AG10803 (cell line): ENCODE results near the gene TTYH3.

ENCODE experiments used
- DNase-seq: peaks from one replicate; pipeline ENCODE4 v3.0.0; 2010; ENCODE audit warnings: low read depth
- H3K4me3 ChIP-seq: 2 replicates; pipeline ENCODE4 v1.5.1; 2011; ENCODE audit warnings: mild to moderate bottlenecking, low read length, control low read depth
- TF ChIP-seq, protein P1 (sequence below): conservative IDR thresholded peaks from 2 replicates; pipeline ENCODE4 v1.5.1; 2011; ENCODE audit warnings: mild to moderate bottlenecking, low read length, control low read depth, inconsistent platforms

Gene TTYH3

DNA sequence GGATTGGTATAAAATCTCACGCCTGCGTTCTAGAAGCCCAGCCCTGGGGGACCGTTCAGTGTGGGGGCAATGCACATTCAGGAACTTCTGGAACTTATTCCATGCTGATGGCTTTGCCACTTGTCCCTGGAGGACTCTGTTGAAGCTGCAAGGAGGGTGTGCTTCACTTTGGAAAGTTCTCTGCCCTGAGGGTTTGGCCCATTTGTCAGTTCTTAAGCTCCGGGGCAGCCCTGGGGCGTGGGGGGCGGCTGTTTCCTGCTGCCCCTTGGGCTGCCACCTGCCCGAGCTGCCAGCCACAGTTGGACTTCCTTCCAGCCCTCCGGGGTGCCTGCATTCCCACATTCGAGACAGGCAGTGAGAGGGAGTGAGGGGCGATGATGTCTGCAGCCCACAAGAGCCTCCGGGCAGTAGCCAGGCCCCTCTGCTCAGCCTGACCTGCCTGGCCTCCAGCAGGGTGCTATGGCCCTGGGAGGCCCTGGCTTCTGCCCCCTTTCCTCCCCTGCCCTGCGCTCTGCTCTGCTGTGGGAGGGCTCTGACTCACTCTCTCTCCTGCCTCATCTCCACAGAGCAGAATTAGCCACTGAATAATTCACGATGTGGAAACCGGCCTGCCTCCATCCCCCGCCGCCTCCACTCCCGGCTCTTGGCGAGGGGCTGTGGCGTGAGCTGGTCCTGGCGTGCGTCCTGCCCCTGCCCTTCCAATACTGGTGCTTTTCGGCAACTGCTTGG is 1.9 kb downstream of the TTYH3 start:
- DNase-seq = peak; percentile 93
- peak overlapping the region; percentile 87 for H3K4me3 ChIP-seq
- TF ChIP-seq, protein P1, sequence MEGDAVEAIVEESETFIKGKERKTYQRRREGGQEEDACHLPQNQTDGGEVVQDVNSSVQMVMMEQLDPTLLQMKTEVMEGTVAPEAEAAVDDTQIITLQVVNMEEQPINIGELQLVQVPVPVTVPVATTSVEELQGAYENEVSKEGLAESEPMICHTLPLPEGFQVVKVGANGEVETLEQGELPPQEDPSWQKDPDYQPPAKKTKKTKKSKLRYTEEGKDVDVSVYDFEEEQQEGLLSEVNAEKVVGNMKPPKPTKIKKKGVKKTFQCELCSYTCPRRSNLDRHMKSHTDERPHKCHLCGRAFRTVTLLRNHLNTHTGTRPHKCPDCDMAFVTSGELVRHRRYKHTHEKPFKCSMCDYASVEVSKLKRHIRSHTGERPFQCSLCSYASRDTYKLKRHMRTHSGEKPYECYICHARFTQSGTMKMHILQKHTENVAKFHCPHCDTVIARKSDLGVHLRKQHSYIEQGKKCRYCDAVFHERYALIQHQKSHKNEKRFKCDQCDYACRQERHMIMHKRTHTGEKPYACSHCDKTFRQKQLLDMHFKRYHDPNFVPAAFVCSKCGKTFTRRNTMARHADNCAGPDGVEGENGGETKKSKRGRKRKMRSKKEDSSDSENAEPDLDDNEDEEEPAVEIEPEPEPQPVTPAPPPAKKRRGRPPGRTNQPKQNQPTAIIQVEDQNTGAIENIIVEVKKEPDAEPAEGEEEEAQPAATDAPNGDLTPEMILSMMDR = no peak

DNA sequence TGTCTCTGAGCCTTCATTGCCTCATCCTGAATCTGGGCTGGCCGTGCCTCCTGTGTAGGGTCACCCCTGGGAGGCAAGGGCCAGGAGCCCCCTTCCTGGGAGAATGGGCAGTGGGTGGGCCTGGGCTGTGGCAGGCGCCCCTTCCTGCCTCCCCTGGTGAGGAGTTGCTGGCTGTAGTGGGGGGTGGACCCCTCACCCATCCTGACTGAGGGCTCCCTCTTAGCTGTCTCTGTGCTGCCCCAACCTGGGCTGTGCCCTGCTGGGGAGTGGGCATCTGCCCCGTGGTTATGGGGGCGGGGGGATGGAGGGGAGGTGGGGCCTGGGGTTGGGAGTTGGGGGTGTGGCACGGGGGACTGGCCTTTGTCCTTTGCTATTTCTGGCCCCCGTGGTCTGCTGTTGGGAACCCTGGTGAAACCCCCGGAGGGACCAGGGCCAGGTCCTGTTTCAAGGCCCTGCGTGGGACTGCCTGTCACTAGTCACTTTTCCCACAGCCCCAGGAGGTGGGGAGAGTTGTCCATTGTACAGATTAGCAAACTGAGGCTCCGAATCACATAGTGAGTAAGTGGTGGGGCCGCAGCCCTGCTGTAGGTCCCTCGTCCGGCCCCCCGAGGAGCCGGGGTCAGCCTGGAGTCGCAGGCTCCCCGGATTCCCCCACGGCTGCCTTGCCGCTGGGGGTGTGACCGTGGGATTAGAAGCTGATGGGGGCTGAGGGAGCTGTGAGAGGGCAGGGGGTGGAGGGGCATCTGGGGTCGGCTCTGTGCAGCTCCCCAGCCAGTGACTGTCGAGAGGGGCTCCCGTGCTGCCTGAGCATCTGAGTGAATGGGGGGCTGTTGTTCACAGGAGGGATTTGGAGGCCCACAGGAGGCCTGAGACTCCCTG is 2.7 kb downstream of the TTYH3 start:
- peak overlapping the region; percentile 87 for H3K4me3 ChIP-seq
- no peak for DNase-seq
- TF ChIP-seq, protein P1 = no peak

DNA sequence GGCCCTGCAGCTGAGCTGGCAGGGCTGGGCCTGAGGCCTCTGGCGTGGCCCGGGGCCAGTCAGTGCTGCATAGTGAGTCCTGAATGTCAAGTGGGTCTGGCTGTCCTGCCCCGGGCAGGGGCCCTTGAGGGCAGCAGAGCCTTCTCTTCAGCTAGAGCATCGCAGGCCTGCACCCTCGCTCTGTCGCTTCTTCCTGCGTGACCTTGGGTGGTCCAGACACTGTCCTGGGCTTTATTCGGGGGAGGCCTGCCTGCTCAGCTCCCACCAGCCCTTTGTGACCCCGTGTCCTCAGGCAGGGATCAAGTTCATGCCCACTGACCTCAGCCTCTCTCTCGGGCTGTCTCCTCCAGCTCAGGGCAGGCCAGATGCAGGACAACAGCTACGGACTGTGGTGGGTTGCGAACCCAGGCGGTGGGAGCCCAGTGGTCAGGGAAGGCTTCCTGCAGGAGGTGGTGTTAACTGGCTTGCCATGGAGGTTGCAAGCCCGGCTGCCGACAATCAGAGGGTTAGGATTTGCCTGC is 3.4 kb downstream of the TTYH3 start:
- DNase-seq = no peak
- H3K4me3 ChIP-seq = no peak overlapping the region
- TF ChIP-seq, protein P1 = no peak

DNA sequence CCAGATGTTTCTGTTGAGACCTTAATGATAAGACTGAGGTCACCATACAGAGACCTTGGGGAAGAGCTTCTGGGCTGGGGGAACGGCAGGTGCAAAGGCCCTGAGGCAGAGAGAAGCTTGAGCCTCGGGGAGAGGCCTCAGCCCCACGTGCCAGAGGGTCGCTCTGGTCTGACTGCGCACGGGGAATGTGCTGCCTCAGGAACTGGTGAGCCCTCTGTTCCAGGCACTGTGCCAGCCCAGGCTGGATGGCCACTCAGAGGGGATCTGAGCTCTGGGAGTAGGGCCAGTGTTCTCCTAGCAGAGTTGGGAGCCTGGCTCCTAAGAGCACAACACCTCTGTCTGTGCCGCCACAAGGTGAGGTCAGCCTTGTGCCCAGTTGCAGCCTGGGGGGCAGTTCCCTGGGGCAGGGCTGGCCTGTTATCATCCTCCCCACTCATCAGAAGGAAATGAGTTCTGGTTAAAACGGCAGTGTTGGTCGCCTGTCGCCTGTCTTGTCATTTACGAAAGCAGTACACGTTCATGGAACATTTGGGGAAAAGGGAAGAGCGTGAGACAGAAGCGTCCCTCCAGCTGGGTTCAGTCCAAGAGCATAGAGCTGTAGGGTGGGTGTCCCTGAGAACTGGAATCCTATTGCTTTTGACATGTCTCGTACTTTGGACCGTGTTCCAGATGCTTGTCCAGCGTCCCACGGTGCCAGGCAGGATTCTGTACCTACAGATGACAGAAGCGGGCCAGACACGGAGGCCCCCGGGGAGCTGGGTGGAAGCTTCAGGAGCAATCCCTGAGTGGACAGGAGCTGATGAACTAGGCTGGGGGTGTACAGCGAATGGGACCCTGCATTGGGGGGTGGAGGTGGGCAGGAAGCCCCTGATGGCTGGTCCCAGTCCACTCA is 4.3 kb downstream of the TTYH3 start:
- no peak for DNase-seq
- no peak overlapping the region for H3K4me3 ChIP-seq
- TF ChIP-seq, protein P1 = no peak

DNA sequence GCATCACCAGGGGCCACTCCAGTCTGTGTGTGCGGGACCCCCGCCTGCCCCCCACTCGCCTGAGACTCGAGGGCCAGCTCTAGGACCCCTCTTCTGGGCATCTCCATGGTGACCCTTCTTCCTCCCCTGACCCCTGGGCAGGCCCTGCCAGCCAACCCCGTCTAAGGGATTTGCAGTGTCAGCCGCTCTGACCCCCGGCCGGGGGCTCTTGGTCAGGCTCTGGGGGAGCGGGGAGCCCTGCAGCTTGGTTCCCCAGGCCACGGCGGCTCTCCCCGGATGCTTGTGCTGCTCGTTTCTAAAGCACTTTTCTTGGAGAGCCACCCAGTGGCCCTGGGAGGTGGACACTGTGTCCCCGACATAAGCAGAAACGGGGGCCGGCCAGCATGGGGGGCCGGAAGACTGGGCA is 5.3 kb downstream of the TTYH3 start:
- TF ChIP-seq, protein P1 = no peak
- no peak for DNase-seq
- H3K4me3 ChIP-seq = no peak overlapping the region

DNA sequence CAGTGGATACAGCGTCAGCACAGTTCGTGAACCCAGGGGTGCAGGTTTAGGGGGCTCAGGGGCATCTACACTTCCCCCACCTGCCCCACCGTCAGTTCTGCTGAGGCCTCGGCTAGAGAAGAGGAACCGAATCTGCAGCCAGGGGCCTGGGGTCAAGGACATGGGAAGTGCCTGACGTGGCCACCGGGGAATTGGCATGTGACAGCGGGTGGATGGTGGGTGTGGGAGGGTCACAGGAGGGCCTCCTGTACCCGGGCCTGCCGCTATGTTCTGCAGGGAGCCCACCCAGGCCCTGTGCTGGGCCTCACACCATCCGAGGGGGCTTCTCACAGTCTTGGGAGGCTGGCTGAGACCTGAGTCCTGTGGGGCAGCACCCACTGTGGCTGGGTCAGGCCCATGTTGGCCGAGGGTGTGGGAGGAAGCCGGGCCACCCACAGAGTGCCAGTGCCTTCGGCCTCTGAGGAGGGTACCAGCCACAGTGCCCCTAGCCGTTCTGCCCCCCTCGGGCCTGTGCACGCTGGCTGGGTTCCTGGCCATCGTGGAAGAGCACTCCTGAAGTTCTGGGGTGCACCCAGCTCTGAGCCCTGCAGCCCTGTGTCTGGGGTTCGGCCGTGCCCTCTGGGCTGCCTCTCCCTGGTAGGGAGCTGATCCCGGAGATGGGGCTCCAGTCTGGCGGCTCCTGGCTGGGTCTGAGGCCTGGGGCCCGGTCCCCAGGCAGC is 5.9 kb downstream of the TTYH3 start:
- no peak for DNase-seq
- H3K4me3 ChIP-seq = no peak overlapping the region
- TF ChIP-seq, protein P1 = no peak
